ENCODE data around the gene IFNL3.
"Not testable (repeated sequence)": the region's sequence is repeated elsewhere in the genome, so short reads cannot be mapped to it uniquely, and the experiment has no call there.

The IFNL3 gene

GRCh38 chr19:39218230-39219007 lies 26.4 kb downstream of the IFNL3 start:
- DNase-seq (ENCODE audit: low read depth in 2 of 2): no peak

DNA sequence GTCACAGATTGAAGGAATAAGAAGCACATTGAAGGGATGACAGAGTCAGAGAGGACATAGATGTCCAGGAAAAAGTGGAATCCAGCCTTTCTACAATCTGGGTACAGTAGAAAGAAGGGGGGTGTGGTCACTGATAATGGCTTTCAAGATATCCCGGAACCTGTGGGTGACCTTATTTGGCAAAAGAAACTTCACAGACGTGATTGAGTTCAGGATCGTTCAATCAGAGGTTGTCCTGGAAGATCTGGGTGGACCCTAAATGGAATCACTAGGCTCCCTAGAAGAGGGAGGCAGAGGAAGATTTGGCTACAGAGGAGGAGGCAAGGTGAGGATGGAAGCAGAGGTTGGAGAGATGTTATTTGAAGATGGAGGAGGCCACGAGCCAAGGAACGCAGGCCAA lies 27.7 kb downstream of the IFNL3 start:
- DNase-seq (ENCODE audit: low read depth in 2 of 2): no peak

DNA sequence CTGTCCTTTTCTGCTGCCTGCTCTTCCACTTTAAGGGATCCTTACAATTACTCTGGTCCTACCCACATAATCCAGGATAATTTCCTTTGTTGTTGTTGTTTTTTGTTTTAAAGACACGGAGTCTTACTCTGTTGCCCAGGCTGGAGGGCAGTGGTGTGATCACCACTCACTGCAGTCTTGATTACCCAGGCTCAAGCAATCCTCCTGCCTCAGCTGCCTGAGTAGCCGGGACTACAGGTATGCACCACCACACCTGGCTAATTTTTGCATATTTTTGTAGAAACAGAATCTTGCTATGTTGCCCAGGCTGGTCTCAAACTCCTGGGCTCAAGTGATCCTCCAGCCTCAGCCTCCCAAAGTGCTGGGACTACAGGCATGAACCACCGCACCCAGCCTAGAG lies 29.5 kb downstream of the IFNL3 start:
- DNase-seq (ENCODE audit: low read depth in 2 of 2): not testable (repeated sequence)

DNA sequence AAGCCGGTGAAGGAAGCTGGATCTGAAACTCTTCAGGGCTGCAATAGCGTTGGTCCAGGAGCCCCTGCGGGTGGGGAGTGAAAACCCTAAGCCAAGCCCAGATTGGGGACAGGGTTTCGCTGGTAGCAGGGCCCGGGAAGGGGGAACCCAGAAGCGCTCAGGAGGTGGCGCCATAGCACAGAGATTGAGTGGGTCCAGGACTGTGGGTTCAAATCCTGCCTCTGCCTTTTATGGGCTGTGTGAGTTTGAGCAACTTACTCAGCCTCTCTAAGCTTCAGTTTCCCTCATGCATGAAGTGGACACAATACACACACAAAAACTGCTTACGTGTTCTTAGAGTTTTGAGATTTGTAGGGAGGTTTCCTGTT lies 32.4 kb downstream of the IFNL3 start:
- peak; percentile 39 to 61 for DNase-seq (ENCODE audit: low read depth in 2 of 2)

- DNase-seq (ENCODE audit: low read depth in 2 of 2): no peak
These were observed 33.0 kb downstream of the IFNL3 start for GRCh38 chr19:39211731-39212374.

DNA sequence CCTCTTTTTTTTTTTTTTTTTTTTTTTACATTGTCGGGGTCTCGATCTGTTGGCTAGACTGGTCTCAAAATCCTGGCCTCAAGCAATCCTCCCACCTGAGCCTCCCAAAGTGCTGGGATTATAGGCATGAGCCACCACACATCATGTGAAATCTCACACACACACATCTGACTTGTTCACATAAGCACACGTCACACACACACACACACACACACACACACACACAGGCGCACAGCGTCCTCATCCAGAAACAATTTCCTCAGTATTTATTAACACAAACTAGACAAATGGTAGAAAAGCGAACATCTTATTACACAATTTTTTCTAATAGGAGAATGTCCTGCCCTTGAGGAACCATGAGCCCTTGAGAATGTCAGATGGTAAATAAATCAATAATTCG lies 35.6 kb downstream of the IFNL3 start:
- no peak for DNase-seq (ENCODE audit: low read depth in 2 of 2)

- DNase-seq (ENCODE audit: low read depth in 2 of 2): no peak
These were observed 36.5 kb downstream of the IFNL3 start for GRCh38 chr19:39208175-39208795.

- DNase-seq (ENCODE audit: low read depth in 2 of 2): no peak
These were observed 37.4 kb downstream of the IFNL3 start for GRCh38 chr19:39207293-39207836.

GRCh38 chr19:39206122-39206521 lies 38.7 kb downstream of the IFNL3 start:
- no peak for DNase-seq (ENCODE audit: low read depth in 2 of 2)

DNA sequence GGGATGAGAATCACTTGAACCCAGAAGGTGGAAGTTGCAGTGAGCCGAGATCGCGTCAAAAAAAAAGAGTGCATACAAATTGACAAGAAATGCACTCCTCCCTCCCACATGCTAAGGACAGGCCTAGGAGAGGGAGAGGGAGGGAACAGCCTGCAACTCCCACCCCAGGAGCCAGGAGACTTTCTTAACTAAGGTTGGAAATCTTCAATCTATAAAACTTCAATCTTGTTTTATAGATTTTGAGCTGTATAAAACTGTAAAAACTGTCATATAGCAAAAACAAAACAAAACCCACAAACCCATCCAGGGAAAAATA lies 39.4 kb downstream of the IFNL3 start:
- no peak for DNase-seq (ENCODE audit: low read depth in 2 of 2)

DNA sequence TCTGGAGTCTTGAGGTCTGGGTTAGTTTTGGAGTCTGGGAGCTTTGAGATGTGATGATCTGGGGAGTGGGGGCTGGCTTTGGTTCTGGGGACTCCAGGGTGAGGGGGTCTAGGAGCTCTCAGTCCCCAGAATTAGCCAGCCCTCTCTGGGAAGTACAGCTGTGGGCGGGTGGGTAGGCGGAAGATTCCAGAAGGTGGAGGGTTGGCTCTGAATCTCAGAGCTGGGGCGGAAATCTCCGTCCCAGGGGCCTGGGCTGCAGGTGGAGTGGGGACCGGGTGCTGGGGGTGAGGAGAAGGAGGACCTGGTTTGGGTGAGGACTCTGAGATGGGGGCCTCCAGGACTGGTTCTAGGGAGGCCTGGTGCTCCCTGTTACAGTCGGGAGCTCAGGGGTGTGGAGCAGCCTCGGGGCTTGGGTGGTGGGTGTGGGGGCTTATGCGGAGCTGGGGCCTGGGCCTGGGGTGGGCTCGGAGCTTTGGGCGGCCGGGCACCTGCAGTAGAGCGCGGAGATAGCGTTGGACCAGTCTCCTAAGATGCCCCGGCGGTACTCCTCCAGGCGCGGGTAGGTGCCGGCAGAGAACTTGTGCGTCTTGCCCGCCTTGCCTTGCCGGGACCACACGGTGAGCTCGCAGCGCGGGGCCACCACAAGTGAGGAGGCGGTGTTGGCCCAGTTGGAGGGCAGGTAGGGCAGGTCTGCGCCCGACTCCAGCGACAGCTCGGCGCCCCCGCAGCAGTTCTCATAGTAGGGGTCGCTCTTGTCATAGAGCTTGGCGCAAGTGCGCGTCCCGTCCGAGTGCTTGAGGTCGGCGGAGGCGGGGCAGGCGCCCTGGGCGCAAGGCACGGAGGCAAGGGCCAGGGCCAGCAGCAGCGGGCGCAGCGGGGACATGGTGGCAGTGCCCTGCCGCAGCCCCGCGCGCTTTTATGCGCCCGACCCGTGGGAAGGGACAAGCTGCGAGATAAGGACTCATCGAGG lies 41.1 kb downstream of the IFNL3 start, which contains the start of gene SYCN:
Gene SYCN, minus strand, starts transcription at position 892 of the 970 bp plus-strand sequence. Its CDS starts 9 bp downstream, at position 883.
- DNase-seq (ENCODE audit: low read depth in 2 of 2): no peak

GRCh38 chr19:39202998-39203355 lies 41.8 kb downstream of the IFNL3 start:
- no peak for DNase-seq (ENCODE audit: low read depth in 2 of 2)

GRCh38 chr19:39200803-39201115 lies 44.0 kb downstream of the IFNL3 start:
- no peak for DNase-seq (ENCODE audit: low read depth in 2 of 2)

GRCh38 chr19:39200066-39200802 lies 44.6 kb downstream of the IFNL3 start:
- no peak for DNase-seq (ENCODE audit: low read depth in 2 of 2)

DNA sequence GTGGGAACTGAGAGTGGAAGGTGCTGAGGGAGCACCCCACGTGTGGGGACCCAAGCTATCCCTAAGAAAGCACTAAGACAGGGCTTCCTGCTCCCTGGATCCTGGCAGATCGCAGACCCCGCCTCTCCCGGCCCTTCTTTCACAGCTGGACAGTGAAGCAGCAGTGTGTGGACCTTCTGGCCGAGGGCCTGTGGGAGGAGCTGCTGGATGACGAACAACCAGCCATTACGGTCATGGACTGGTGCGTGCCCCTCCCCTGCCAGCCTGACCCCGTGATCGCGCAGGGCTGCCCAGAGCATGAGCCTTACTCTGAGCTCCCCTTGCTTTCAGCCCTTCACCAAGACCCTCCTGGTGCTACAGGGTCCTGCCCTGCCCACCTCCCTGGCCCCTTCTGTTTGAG lies 45.8 kb downstream of the IFNL3 start:
- no peak for DNase-seq (ENCODE audit: low read depth in 2 of 2)

DNA sequence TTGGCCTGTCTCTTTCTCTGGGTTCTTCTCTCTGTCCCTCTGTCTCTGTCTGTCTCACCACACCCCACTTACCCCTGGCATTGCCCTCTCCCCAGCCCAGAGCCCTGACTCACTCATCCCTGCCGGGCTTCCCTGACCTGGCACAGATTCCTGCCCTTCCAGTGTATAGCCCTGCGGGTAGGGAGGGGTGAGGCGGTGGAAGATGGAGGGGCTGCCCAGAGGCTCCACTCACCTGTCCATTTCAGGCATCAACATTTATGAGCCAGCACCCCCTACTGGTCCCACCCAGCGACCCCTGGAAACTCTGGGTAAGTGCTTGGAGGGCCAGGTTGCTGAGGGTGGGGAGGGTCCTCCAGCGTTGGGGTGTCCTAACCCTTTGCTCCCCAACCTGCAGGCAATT lies 47.0 kb downstream of the IFNL3 start:
- DNase-seq (ENCODE audit: low read depth in 2 of 2): no peak

DNA sequence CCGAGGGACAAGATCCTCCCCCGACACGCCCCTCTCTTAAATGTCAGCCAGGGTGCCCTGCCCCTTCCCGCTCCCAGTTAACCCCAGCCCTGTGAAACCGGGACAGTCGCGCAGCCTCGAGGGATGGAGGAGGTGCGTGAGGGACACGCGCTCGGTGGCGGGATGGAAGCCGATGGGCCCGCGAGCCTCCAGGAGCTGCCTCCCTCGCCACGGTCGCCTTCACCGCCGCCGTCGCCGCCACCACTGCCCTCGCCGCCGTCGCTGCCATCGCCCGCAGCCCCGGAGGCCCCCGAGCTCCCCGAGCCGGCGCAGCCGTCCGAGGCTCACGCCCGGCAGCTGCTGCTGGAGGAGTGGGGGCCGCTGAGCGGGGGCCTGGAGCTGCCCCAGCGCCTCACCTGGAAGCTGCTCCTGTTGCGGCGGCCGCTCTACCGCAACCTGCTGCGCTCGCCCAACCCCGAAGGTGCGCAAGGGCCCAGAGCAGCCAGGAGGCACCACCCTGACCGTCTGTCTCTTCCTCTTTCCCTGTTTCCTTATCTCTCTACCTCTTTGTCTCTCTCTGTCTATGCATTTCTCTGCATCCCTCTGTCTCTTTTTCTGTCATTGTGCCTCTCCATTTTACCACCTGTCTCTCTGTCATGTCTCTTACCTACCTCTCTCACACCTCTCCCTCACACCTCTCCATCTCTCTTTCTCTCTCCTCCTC lies 47.8 kb downstream of the IFNL3 start, which contains the start of gene NCCRP1:
Gene NCCRP1, plus strand, starts transcription at position 105 of the 703 bp plus-strand sequence. Its CDS starts 19 bp downstream, at position 124.
- peak in 1 of 2 experiments; percentile 3 for DNase-seq (ENCODE audit: low read depth in 2 of 2)

- DNase-seq (ENCODE audit: low read depth in 2 of 2): no peak
These were observed 48.5 kb downstream of the IFNL3 start for GRCh38 chr19:39196320-39196719.

DNA sequence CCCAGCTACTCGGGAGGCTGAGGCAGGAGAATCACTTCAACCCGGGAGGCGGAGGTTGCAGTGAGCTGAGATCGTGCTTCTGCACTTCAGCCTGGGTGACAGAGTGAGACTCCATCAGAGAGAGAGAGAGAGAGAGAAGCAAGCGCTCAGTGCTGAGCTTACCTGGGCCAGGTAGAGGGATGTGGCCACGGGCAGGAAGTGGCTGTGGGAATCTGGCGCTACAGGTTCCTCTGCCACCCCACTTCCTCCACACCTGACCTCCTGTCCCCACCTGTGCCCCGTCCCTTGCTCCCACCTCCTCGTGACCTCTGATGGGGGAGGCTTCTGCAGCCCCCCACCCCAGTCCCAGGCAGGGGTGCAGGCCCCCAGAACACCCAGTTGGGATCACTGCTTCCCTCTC lies 49.1 kb downstream of the IFNL3 start:
- DNase-seq (ENCODE audit: low read depth in 2 of 2): no peak

GRCh38 chr19:39194832-39195542 lies 49.8 kb downstream of the IFNL3 start:
- DNase-seq (ENCODE audit: low read depth in 2 of 2): no peak
